GM19463 (cell line): Measurements from ENCODE around the gene COX17.
"Not testable (repeated sequence)": the region's sequence is repeated elsewhere in the genome, so short reads cannot be mapped to it uniquely, and the experiment has no call there.

ENCODE experiments used
- ATAC-seq: cut with Tn5 transposase; IDR thresholded peaks from one replicate; pipeline ENCODE4 v1.9.1; 2021; ENCODE audit warnings: mild to moderate bottlenecking, moderate library complexity; ENCODE audit not compliant: unreplicated experiment

Gene COX17

DNA sequence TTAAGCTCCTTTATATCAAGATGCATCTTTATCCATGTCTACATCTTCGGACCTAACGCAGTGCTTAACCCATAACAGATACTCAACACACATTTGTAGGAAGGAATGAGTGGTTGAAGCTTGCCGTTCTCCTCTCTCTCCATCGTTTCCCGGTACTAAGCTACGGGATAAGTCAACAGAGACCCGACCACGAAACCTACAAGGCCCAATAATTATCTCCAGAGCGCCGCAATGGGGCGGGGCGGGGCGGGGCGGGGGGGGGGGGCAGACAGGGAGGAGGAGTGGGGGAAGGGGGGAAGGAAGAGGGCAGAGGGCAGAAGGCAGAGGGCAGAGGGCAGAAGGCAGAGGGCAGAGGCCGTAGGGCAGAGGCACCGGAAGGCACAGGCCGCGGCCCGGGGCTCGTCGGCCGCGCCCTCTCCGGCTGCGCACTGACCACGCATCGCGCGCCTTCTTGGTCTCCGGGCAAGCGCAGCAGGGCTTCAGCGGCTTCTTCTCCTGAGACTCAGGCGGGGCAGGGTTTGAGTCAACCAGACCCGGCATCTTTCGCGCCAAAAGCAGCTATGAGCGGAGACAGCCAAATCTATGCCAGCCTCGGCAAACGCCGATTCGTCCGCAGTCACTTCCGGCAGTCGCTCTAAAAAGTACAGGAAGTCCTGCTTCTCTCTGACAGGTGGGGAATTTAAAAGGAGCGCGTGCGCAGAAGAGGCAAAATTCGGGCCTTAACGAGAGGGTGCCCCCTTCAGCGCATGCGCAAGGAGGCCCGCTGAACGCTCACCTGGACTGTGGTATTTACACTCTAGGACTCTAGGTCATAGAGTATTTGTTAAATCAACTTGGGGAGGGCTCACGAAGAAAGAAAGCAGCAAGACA, at the start of gene COX17:
COX17 (minus strand) TSS at position 636 of the 870 bp plus-strand sequence; CDS start at position 540, 96 bp downstream.
- peak; percentile 83 for ATAC-seq

DNA sequence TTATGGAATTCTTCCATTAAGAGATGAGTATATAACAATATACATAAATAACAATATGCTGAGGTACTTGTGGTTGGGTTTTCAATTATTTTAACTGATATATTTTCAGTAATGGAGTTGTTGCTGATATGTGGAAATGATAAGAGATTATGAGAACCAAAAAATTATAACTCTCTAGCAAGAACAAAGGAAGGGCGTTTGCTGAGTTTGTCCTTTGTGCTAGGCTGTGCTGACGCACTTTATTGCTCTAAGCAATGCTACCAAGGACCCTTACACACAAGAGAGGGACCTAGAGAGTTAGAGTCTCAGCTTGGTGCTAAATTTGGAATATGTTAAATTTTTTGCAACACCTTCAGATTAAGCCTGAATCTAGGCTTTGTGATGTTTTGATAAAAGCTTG, 49.7 kb upstream of the COX17 start:
- ATAC-seq: no peak

DNA sequence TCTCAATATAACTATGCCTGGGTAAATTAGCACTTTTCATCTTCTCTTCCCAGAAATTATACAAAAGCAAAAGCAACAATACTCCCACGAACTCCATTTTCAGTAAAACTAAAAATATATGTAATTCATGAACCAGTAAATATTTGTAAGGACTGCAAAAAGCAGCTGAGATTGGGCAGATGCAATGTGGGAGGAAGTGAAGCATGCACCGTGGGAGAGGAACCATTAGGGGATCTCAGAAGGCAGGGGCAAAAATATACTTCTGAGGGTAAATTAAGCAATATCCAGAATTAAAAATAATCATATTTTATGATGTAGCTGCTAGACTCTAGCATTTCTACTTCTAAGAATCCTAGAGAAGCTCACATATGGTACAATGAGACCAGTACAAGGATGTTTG, 45.8 kb upstream of the COX17 start:
- no peak for ATAC-seq

DNA sequence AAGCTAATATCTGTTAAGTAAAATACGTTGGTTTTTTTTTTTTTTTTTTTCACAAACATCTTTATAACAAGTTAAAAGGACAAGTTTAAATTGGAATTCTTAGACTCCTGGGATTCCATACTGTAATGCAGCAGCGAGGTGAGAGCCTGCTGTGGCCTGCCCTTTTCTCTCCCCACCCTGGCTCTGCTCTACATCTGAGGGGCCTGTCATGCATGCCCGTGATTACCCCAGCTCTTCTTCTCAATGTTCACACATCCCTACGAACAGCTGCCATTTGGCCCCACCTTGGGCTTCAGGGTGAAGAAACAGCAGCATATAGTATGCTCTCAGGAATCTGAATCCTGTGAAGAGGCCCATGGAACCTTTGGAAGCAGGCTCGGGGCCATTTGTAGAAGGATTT, 40.3 kb upstream of the COX17 start:
- ATAC-seq: no peak

- ATAC-seq: no peak
These were observed 39.8 kb upstream of the COX17 start for GRCh38 chr3:119716998-119717397.

- no peak for ATAC-seq
These were observed 37.9 kb upstream of the COX17 start for GRCh38 chr3:119715105-119715504.

GRCh38 chr3:119703820-119704531, 26.8 kb upstream of the COX17 start:
- no peak for ATAC-seq

- ATAC-seq: peak; percentile 91
These were observed 25.6 kb upstream of the COX17 start, which contains the start of gene CFAP91 for GRCh38 chr3:119702530-119703527. TSS of gene CFAP91 (plus strand) at chr3:119703022. CDS start at chr3:119703099, 77 bp downstream.

- ATAC-seq: peak; percentile 2
These were observed 23.9 kb upstream of the COX17 start for GRCh38 chr3:119700920-119701734.

DNA sequence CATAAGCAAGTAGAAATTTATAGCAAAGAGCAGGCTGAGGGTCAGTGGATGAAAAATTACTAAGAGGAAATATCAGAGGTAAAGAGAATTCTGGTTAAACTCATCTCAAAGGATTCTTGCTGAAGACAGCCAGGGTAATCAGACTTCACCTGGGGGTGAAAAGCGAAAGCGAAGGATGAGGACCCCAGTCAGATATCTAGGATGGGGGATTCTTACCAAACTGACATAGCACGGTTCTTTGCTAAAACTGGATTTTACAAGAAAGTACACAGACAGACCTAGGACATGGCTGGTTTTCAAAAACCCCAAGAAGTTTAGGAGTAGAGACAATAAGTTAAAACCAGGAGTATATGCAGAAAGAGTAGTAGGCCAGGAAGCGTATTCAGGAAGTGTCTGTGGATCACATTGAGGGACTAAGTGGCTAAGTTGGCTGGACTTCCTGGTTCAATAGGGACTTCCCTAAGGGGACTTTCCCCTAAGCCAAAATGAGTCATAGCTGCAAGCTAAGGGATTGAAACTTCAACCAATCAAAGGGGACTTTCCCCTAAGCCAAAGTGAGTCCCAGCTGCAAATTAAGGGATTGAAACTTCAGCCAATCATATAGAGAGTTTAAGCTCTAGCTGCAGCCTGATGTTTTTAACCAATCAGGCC, 23.2 kb upstream of the COX17 start:
- peak; percentile 29 for ATAC-seq

DNA sequence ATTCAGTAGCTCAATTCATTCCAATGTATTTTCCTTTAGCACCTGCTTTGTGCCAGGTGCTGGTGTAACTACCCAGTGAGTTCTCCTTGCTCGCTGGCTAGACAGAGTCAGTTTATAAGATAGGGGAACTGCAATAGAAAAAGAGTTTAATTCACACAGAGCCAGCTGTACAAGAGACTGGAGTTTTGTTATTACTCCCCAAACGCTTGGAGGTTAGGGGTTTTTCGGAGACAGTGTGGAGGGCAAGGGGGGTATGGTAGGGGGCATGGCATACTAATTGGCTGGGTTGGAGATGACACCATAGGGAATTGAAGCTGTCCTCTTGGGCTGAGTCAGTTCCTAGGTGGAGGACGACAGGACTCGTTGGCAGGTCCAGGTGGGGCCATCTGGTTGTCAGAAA, 20.2 kb upstream of the COX17 start:
- peak; percentile 69 for ATAC-seq

DNA sequence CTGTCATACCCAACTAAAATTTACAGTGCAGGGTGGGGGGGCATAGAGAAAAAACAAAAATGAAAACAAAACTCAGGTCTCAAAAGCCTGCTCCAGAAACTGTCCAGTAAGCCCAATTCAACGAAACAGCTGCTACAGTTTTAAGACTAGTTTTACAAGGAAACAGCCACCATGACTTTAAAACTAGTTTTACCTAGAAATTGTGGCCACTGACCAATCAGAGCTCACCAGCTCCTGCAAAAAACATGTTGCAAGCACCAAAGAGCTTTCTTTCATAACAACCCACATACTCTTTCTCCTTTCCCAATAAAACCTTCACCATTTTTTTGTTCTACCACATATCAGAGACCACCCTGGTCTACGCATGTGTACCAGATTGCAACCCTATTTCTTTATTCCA, 18.3 kb upstream of the COX17 start:
- no peak for ATAC-seq

DNA sequence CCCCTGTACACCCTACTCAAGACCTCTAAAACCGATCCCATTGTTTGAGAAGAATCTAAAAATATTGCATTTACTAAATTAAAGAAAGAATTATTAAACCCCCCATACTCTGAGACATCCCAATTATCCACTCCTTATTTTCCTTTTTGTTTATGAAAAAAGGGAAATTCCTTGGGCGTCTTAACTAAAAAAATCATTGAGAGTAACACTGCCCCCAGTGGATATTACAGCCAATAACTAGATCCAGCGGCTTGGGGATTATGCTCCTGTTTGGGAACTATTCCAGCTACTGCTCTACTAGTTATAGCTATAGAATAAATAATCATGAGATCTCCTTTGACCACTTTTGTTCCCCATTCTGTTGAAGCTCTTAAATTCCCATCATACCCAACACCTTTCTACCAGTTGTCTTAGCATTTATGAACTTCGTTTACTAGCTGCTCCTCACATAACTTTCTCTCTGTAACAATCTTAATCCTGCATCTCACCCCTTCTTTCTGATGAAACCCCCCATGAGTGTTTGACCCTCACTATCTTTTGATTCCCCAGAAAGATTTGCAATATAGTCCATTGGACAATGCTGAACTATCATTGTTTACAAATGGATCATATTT, 12.9 kb upstream of the COX17 start:
- no peak for ATAC-seq

- ATAC-seq: no peak
These were observed 6.2 kb upstream of the COX17 start for GRCh38 chr3:119683421-119683820.

GRCh38 chr3:119681279-119681678, 4.1 kb upstream of the COX17 start:
- peak; percentile 20 for ATAC-seq

- no peak for ATAC-seq
These were observed 2.7 kb upstream of the COX17 start for GRCh38 chr3:119679874-119680273.

DNA sequence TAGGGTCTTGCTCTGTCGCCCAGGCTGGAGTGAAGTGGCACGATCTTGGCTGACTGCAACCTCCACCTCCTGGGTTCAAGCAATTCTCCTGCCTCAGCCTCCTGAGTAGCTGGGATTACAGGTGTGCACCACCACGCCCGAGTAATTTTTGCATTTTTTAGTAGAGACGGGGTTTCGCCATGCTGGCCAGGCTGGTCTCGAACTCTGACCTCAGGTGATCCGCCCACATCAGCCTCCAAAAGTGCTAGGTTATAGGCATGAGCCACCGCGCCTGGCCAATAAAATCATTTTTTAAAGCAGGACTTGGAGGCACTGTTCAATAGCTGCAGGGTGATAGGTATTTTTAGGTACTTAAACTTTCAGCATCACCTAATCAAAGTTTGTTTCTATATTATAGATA, 1.0 kb upstream of the COX17 start:
- ATAC-seq: not testable (repeated sequence)

GRCh38 chr3:119677641-119677934, 382 bp upstream of the COX17 start:
- ATAC-seq: no peak

DNA sequence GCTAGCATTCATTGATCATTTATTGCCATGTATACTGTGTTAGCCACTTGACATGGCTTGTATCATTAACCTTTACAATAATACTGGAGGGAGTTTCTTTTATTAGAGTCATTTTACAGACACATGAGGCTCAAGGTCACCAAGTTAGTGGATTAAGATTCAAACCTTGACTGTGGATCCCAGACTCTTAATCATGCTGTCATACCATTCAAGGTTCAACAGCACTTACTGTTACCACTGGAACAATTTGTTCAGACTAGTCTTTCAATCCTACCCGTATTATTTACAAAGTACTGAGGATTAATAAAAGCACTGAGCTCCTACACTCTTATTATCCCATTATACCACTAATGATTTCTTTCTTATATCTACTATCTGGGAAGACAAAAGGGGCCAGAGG, 1.2 kb downstream of the COX17 start:
- ATAC-seq: no peak
